Omental fat pad (tissue), 4 donors: ENCODE results near the gene CTXND1. TPM values are rescaled to one million over a fixed set of nuclear protein-coding genes. Genes with fewer than 3 reads are reported as not detected.

Experiments
- ATAC-seq: fragments of 150-250 bp; one replicate; pipeline ENCODE4 v1.9.1; 2016; ENCODE audit warnings: mild to moderate bottlenecking, moderate library complexity; ENCODE audit not compliant: low FRiP score
- DNase-seq: peaks from one replicate; pipeline ENCODE4 v3.0.0-alpha.2; 2019; ENCODE audit warnings: low spot score
- total RNA-seq, 4 donors: library from RNA; depleted of rRNA; stranded (reverse); fragments of >200 nt; gene quantifications; one replicate each; pipeline ENCODE4 v1.1.0, GENCODE V29; 2016
- TF ChIP-seq, protein P1 (sequence below), 3 donors: fragments of 450-650 bp; IDR thresholded peaks; one replicate each; pipeline ENCODE4 v1.5.1; 2016 to 2017; ENCODE audit warnings: antibody characterized with exemption in 3 of 3, mild to moderate bottlenecking in 3 of 3, moderate library complexity in 2 of 3

CTXND1 gene
- total RNA-seq, 4 donors from 2014 or later, result 0.16 TPM; not detected in 3

DNA sequence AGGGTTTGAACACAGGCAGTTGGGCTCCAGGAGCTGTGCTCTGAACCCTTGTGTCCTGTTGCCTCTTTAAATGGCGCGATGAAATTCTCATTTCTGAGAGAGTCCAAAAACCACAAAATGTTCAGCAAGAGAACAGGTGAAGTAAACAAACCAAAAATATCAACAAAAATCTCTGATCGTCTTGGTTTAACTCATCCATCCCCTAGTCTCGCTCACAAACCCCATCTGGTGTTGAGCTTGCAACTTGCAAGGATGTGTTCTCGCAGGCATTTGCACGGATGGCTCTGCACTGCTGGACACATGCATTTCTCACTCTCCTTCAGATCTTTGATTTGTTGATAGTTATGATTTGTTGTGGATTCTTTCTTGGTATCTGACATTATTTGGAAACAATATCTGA is 68.1 kb downstream of the CTXND1 start:
- TF ChIP-seq, protein P1, sequence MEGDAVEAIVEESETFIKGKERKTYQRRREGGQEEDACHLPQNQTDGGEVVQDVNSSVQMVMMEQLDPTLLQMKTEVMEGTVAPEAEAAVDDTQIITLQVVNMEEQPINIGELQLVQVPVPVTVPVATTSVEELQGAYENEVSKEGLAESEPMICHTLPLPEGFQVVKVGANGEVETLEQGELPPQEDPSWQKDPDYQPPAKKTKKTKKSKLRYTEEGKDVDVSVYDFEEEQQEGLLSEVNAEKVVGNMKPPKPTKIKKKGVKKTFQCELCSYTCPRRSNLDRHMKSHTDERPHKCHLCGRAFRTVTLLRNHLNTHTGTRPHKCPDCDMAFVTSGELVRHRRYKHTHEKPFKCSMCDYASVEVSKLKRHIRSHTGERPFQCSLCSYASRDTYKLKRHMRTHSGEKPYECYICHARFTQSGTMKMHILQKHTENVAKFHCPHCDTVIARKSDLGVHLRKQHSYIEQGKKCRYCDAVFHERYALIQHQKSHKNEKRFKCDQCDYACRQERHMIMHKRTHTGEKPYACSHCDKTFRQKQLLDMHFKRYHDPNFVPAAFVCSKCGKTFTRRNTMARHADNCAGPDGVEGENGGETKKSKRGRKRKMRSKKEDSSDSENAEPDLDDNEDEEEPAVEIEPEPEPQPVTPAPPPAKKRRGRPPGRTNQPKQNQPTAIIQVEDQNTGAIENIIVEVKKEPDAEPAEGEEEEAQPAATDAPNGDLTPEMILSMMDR (IDR thresholded peaks at IDR 0.05), result no peak
- ATAC-seq (no peak), DNase-seq (no peak)

DNA sequence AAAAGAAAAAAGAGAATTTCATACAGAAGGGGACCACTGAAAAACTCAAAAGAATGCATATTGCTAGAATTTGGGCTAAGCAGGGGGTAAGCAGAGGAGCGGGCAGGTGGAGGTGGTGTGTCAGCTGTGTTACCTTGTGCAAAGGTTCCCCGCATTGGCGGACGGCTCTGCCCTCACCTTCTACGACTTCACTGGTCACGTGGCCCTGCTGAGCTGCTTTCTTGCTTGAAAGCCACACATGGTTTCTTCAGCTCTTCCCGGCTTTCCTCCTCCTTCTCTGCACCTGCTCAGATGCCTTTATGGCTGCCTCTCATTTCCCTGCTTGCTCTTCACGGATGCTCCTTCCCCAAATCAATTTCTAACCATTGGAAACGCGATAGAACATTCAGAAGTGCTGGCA is 68.7 kb downstream of the CTXND1 start:
- TF ChIP-seq, protein P1 (IDR thresholded peaks at IDR 0.05), result no peak
- no peak for DNase-seq
- no peak for ATAC-seq

DNA sequence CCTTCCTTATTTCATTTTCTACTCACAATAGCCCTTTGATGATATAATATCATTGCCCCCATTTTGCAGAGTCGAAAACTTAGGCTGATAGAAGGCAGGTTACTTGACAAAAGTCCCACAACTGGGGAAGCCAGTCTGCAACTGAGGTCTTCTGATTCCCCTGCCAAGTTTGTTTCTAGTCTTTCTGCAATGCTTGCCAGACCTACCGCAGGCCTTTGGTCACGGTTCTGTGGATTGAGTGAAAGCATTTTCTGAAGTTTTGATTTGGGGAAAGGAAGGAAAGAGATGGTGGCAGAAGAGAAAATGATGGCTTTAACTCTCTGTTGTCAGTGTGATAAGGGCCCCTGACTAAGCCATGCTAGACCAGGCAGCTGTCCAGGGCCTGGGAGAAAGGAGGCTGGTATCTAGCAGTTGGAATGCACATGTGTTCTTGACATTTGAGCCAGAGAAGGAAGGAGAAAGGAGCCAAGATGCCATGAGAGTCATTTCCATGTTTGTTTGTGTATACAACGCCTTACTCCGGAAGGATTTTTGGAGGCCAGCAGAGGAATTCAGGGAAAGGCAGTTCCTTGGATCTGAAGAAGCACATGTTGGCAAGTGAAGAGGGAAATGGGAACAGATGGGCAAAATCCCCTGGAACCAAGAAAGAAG is 69.3 kb downstream of the CTXND1 start:
- TF ChIP-seq, protein P1 (IDR thresholded peaks at IDR 0.05), result no peak
- DNase-seq, result no peak
- no peak for ATAC-seq

DNA sequence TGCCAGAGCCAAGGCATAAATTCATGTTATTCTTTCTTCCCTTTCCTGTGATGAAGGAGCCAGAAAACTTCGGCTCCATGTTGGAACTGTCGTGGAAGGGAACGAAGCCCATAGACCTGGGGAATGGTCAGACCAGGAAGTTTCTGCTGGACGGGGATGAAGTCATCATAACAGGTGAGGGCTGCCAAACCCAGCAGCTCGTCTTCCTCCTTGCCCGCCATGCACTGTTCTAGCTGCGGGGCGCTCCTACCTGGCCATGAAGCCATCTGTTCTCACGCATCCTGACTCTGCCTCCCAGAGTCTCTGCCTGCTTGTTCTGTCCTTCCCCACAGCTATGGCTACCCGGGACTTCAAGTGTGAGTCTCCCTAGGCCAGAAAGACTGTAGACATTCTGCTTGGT is 71.0 kb downstream of the CTXND1 start:
- TF ChIP-seq, protein P1 (IDR thresholded peaks at IDR 0.05), result no peak
- no peak for ATAC-seq
- DNase-seq, result no peak

DNA sequence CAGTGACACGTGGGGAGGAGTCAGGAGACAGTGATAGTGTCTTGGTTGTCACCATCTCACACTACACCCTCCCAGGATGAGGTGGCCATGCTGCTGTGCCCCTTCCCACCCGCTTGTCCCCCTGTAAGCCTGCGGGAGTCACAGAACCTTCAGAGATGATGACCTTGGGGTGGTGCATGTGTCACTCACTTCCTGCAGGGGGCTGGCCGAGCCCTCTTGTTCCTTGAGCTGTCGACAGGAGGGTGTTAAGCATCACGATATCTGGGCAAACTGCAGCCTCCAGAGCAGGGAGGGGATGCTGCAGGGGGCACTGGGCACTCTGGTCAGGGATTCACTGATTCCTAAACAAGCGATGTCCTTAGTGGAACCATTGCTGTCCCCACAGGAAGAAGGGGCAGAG is 71.5 kb downstream of the CTXND1 start:
- TF ChIP-seq, protein P1 (IDR thresholded peaks at IDR 0.05), result no peak
- DNase-seq (no peak), ATAC-seq (no peak)

DNA sequence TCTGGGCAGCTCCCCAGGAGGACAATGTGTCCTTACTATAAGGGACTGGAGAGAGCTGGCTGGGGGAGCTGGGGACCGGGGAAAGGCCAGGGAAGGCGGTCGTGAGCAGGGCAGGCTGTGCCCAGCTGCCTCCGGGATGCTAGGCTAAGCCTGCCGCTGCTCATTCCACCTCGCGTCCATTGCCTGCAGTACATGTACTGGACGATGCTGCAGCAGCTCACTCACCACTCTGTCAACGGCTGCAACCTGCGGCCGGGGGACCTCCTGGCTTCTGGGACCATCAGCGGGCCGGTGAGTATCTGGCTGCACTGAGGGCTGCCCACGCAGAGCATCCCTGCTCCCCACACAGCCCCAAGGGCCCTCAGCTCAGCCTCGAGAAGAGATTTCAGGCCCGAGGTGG is 72.1 kb downstream of the CTXND1 start:
- DNase-seq (no peak), ATAC-seq (no peak)
- TF ChIP-seq, protein P1 (IDR thresholded peaks at IDR 0.05), result no peak

DNA sequence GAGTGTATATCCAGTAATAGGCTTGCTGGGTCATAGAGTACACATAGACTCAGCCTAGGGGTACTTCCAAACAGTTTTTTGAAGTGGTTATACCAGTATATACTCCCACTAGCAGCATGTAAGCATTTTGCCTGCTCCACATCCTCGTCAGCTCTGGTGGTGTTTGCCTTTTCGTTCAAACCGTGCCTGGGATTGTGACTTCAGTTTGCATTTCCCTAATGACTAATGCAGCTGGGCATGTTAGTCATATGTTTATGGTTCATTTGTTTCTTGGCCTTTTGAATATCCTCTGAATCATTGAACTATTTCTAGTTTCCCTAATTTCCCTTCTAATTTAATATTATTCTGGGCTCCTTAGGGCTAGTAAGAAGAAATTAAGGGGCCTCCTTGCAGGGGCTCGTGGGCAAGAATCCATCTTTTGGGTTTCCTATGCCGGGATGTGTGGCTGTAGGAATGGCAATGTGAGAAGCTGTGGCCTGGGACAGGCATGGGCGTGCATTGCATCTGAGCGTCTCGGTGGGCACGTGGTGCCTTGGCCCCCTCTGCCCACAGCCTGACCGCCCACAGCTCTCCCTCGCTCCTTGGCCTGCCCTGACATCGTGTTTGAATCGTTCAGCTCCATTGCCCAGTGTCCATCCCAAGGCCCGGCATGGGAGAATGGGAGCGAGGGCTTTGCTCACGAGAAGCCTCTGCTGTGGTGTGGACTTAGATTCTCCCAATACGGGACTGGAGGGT is 72.8 kb downstream of the CTXND1 start:
- TF ChIP-seq, protein P1 (IDR thresholded peaks at IDR 0.05), result no peak
- no peak for ATAC-seq
- no peak for DNase-seq
